GM18861 (cell line): ENCODE results near the gene SPRR4.
"Not testable (repeated sequence)": the region's sequence is repeated elsewhere in the genome, so short reads cannot be mapped to it uniquely, and the experiment has no call there.

Experiments
- ATAC-seq: cut with Tn5 transposase; IDR thresholded peaks from one replicate; pipeline ENCODE4 v1.9.1; 2021; ENCODE audit not compliant: unreplicated experiment

Gene SPRR4

DNA sequence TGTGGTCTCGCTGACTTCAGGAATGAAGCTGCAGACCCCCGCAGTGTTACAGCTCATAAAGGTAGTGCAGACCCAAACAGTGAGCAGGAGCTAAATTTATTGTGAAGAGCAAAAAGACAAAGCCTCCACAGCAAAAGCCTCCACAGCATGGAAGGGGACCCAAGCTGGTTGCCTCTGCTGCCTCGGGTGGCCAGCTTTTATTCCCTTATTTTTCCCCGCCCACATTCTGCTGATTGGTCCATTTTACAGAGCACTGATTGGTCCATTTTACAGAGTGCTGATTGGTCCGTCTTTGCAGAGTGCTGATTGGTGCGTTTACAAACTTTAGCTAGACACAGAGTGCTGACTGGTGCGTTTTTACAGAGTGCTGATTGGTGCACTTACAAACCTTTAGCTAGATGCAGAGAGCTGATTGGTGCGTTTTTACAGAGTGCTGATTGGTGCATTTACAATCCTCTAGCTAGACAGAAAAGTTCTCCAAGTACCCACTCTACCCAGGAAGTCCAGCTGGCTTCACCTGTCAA is 40.8 kb downstream of the SPRR4 start:
- ATAC-seq, result not testable (repeated sequence)

- ATAC-seq, result not testable (repeated sequence)
Observed at GRCh38 chr1:153021829-153022228, 51.4 kb downstream of the SPRR4 start.
